Heart right ventricle (tissue), 16 donors: Measurements from ENCODE around the gene CCT7. TPM values are rescaled to one million over a fixed set of nuclear protein-coding genes. Genes with fewer than 3 reads are reported as not detected.

Experiments used
- ATAC-seq, 8 donors: fragments of 200-7000 bp; cut with Tn5 transposase; one replicate each; pipeline ENCODE4 v1.9.1; 2020; ENCODE audit warnings: mild to moderate bottlenecking in 8 of 8, moderate library complexity in 8 of 8, moderate number of reproducible peaks in 1 of 8
- DNase-seq, 2 donors: peaks; one replicate each; pipeline ENCODE4 v3.0.0-alpha.2; 2020
- H3K27ac ChIP-seq, 10 donors: fragments of 200-600 bp; sonication (generic) in 2 of 10; one replicate each; pipeline versions ENCODE4 v1.5.0 to v1.8.0; 2020 to 2022; ENCODE audit warnings: mild to moderate bottlenecking in 3 of 10
- H3K27me3 ChIP-seq, 7 donors: fragments of 200-600 bp; one replicate each; pipeline ENCODE4 v1.8.0; 2021 to 2022; ENCODE audit warnings: mild to moderate bottlenecking in 2 of 7
- H3K36me3 ChIP-seq, 9 donors: fragments of 200-600 bp; sonication (generic) in 1 of 9; one replicate each; pipeline versions ENCODE4 v1.5.0 to v1.8.0; 2020 to 2022; ENCODE audit warnings: mild to moderate bottlenecking in 2 of 9
- H3K4me1 ChIP-seq, 9 donors: fragments of 200-600 bp; sonication (generic) in 1 of 9; one replicate each; pipeline versions ENCODE4 v1.5.0 to v1.8.0; 2020 to 2022; ENCODE audit warnings: mild to moderate bottlenecking in 4 of 9
- H3K4me3 ChIP-seq, 10 donors: fragments of 200-600 bp; sonication (generic) in 2 of 10; one replicate each; pipeline versions ENCODE4 v1.5.0 to v1.8.0; 2020 to 2022; ENCODE audit warnings: mild to moderate bottlenecking in 7 of 10, moderate library complexity in 2 of 10
- H3K9me3 ChIP-seq, 11 donors: fragments of 200-600 bp in 10 of 11; sonication (generic) in 2 of 11; one replicate each; pipeline versions ENCODE4 v1.5.0 to v1.8.0; 2013 to 2022; ENCODE audit warnings: mild to moderate bottlenecking in 2 of 11, control low read depth in 1 of 11, moderate library complexity in 1 of 11
- WGBS, 2 donors: extraction: QIAGEN DNeasy Blood & Tissue Kit; methylation state at CpG; one replicate each; pipeline ENCODE4 v1.1.7; 2013; ENCODE audit warnings: inconsistent platforms in 1 of 2; 5-methylcytosine and 5-hydroxymethylcytosine counted together
- intact Hi-C, 10 donors: fragments of 100-400 bp; cut with DNase I; formaldehyde crosslinking; loops; one replicate each; pipeline versions ENCODE4 v1.11.1 to v1.14.2; 2022
- polyA plus RNA-seq, 2 donors: library from polyadenylated mRNA; stranded (reverse); fragments of 200-250 nt; gene quantifications; one replicate each; pipeline ENCODE4 v1.2.3, GENCODE V29; 2013
- total RNA-seq, 10 donors: library from RNA; stranded (reverse); fragmentation: NEBNext Ultra II Directional in 3 of 10; extraction: Animal tissue kit (Norgen Biotek cat#: 25700) in 3 of 10; gene quantifications; one replicate each; pipeline versions ENCODE4 v1.2.1 to v1.2.4, GENCODE V29; 2021 to 2023
- TF ChIP-seq, protein P1 (sequence below), 9 donors: fragments of 200-600 bp; sonication (generic) in 2 of 9; IDR thresholded peaks; one replicate each; pipeline versions ENCODE4 v1.5.0 to v1.8.0; 2021 to 2022; ENCODE audit warnings: antibody characterized with exemption in 9 of 9, mild to moderate bottlenecking in 5 of 9, moderate library complexity in 1 of 9
- donor health status: Arrhythmogenic right ventricular cardiomyopathy.
- donor health status: ischemic (EF 13 %, LVEDD 7.1; RV severe dilation, severe dysfunction).
- donor health status: healthy with polysubstance abuse.
- donor health status: DM: no; HTN: yes; CAD: no.
- donor health status: DM: no; HTN: no; CAD: no.
- donor health status: ischemic (EF 25% LVEDD 6.9; RV normal size, moderate dysfunction).
- donor health status: ischemic (EF 25% LVEDD 5.7; RV mildly dilated, moderate dysfunction).
- donor health status: healthy.
- donor health status: DM: yes; HTN: yes; CAD: no.
- donor health status: Ischemic cardiomyopathy.
- donor health status: ischemic (EF 35%, LVEDD 5.7; RV mildly dilated, moderate dysfunction).
- donor health status: nonischemic (EF 11% LVEDD 7.7; RV severe dilation, severe dysfunction).
- donor health status: DM: yes; HTN: yes; CAD: no.
- donor health status: PGD.
- donor health status: ischemic (EF 29% LVEDD 5.4; RV normal size, mild dysfunction).
- donor health status: nonischemic (EF 23%, LVEDD 6.1; RV moderate dilation, normal function).

The CCT7 gene
- total and polyA plus RNA-seq, 12 donors, result 162 to 332 (median 180) TPM

DNA sequence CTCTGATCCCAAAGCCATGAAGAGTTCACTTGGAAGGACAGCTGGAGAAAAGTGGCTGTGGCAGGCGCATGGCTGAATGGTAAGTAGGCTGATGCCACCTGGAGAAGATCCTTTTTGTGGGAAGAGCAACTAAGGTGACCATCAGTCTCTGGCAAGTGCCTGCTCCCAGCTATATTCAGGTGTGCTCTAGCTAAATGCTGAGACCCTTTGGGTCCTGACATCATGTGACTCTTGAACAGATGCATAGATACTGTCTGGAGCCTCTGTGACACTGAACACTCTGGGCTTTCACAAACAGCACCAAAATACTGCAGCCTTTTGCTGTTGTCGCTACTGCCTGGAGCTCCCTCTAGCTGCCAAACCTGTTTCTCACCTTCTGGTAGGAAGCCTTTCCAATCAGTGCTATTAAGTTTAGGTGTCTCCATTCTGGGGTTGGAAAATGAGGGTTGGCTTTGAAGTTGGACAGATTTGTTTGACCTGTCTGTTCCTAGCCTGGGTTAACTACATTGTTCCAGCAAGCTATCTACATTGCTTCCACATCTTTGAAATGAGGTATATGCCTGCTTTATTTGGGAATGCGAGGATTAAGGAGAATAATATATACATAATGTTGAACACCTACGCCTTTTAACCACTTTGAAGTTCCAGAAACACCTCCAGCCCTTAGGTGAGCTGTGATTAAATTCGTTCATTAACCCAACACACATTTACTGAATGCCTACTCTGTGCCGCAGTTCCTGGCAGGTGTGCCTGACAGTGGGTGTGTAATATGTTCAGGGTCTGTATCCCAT, 56.1 kb downstream of the CCT7 start:
- Histone ChIP-seq H3K27ac (no peak overlapping the region), H3K9me3 (peaks cover 0 to 3% (median 0%) of the 10 kb centered on the region in 11 donors), H3K4me3 (no peak overlapping the region), H3K36me3 (no peaks in the 10 kb centered on the region), H3K27me3 (peaks cover 37 to 99% (median 93%) of the 10 kb centered on the region in 7 donors), H3K4me1 (peaks cover 4 to 35% (median 20%) of the 10 kb centered on the region in 9 donors)
- TF ChIP-seq, protein P1, sequence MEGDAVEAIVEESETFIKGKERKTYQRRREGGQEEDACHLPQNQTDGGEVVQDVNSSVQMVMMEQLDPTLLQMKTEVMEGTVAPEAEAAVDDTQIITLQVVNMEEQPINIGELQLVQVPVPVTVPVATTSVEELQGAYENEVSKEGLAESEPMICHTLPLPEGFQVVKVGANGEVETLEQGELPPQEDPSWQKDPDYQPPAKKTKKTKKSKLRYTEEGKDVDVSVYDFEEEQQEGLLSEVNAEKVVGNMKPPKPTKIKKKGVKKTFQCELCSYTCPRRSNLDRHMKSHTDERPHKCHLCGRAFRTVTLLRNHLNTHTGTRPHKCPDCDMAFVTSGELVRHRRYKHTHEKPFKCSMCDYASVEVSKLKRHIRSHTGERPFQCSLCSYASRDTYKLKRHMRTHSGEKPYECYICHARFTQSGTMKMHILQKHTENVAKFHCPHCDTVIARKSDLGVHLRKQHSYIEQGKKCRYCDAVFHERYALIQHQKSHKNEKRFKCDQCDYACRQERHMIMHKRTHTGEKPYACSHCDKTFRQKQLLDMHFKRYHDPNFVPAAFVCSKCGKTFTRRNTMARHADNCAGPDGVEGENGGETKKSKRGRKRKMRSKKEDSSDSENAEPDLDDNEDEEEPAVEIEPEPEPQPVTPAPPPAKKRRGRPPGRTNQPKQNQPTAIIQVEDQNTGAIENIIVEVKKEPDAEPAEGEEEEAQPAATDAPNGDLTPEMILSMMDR (IDR thresholded peaks at IDR 0.05), result peak in 6 of 9 donors; percentile 30 to 57 (median 40)
- ATAC-seq, result no peak
- WGBS, 2 donors, result 48 to 52% methylated on average over 6 of the region's 6 CpGs
- DNase-seq, result no peak
- intact Hi-C loops, result no loop called here

- TF ChIP-seq, protein P1 (IDR thresholded peaks at IDR 0.05), result no peak
- H3K9me3 ChIP-seq, result peaks cover 0 to 3% (median 0%) of the 10 kb centered on the region in 11 donors
- intact Hi-C loops, result no loop called here
- 4% methylated on average over 34 of the region's 34 CpGs for WGBS, 2 donors
- ATAC-seq, result peak; percentile 39 to 84 (median 75)
- peak; percentile 47 to 51 for DNase-seq
- H3K27me3 ChIP-seq, result peaks cover 37 to 100% (median 95%) of the 10 kb centered on the region in 7 donors
- H3K4me3 ChIP-seq, result peak overlapping the region in 6 of 10 donors; percentile 7 to 35 (median 30)
- no peaks in the 10 kb centered on the region for H3K36me3 ChIP-seq
- H3K27ac ChIP-seq, result no peak overlapping the region
- peaks cover 4 to 31% (median 19%) of the 10 kb centered on the region in 9 donors for H3K4me1 ChIP-seq
Observed at GRCh38 chr2:73291093-73291460, 57.0 kb downstream of the CCT7 start.

- DNase-seq (peak in 1 of 2 donors; percentile 11), ATAC-seq (peak in 3 of 8 donors; percentile 8 to 32 (median 10))
- H3K4me1 ChIP-seq, result peaks cover 4 to 31% (median 19%) of the 10 kb centered on the region in 9 donors
- peak overlapping the region in 6 of 10 donors; percentile 7 to 35 (median 30) for H3K4me3 ChIP-seq
- no peak overlapping the region for H3K27ac ChIP-seq
- no peaks in the 10 kb centered on the region for H3K36me3 ChIP-seq
- intact Hi-C loops, result no loop called here
- H3K27me3 ChIP-seq, result peaks cover 35 to 100% (median 96%) of the 10 kb centered on the region in 7 donors
- TF ChIP-seq, protein P1 (IDR thresholded peaks at IDR 0.05), result no peak
- H3K9me3 ChIP-seq, result peaks cover 0 to 3% (median 0%) of the 10 kb centered on the region in 11 donors
- WGBS, 2 donors, result 0 to 2% methylated on average over 82 of the region's 82 CpGs
Observed at GRCh38 chr2:73291461-73292315, 57.6 kb downstream of the CCT7 start.

- intact Hi-C loops, result no loop called here
- ATAC-seq, result peak in 1 of 8 donors; percentile 28
- 5 to 6% methylated on average over 38 of the region's 38 CpGs for WGBS, 2 donors
- H3K27ac ChIP-seq, result no peak overlapping the region
- H3K9me3 ChIP-seq, result peaks cover 0 to 3% (median 0%) of the 10 kb centered on the region in 11 donors
- peaks cover 4 to 31% (median 19%) of the 10 kb centered on the region in 9 donors for H3K4me1 ChIP-seq
- TF ChIP-seq, protein P1 (IDR thresholded peaks at IDR 0.05), result no peak
- H3K27me3 ChIP-seq, result peaks cover 31 to 100% (median 97%) of the 10 kb centered on the region in 7 donors
- H3K36me3 ChIP-seq, result no peaks in the 10 kb centered on the region
- H3K4me3 ChIP-seq, result peak overlapping the region in 1 of 10 donors; percentile 35
- no peak for DNase-seq
Observed at GRCh38 chr2:73292316-73292905, 58.3 kb downstream of the CCT7 start.
